Stimulated activated naive B cell treated with anti-CD40 and anti-IgM and Interleukin-4, amounts not matched to agents 10 μg/mL and 1 μg/mL and 100 μg/mL, for 72 hours (primary cell): ENCODE results near the gene BEND5.

Experiments used
- ATAC-seq, 2 donors: fragments of 150-1000 bp; cut with Tn5 transposase; replicated peaks; 2 replicates each; pipeline ENCODE4 v1.10.0; 2021; ENCODE audit warnings: moderate library complexity in 1 of 2
- DNase-seq: peaks from one replicate; pipeline ENCODE4 v3.0.0; 2021
- H3K27ac Mint-ChIP-seq: one replicate; pipeline ENCODE4 v1.8.0; 2022; ENCODE audit warnings: mild to moderate bottlenecking, mixed read lengths
- H3K27me3 Mint-ChIP-seq, 2 donors: one replicate each; pipeline ENCODE4 v1.8.0; 2022; ENCODE audit warnings: mixed read lengths in 2 of 2
- H3K36me3 Mint-ChIP-seq, 2 donors: one replicate each; pipeline ENCODE4 v1.8.0; 2022; ENCODE audit warnings: mixed read lengths in 2 of 2, mild to moderate bottlenecking in 1 of 2
- H3K4me1 Mint-ChIP-seq, 2 donors: one replicate each; pipeline ENCODE4 v1.8.0; 2022; ENCODE audit warnings: mixed read lengths in 2 of 2, mild to moderate bottlenecking in 1 of 2
- H3K4me3 Mint-ChIP-seq, 2 donors: one replicate each; pipeline ENCODE4 v1.8.0; 2022; ENCODE audit warnings: mild to moderate bottlenecking in 2 of 2, mixed read lengths in 2 of 2, moderate library complexity in 1 of 2
- H3K9me3 Mint-ChIP-seq, 2 donors: one replicate each; pipeline ENCODE4 v1.8.0; 2022; ENCODE audit warnings: mixed read lengths in 2 of 2, mild to moderate bottlenecking in 1 of 2

The BEND5 gene, protein sequence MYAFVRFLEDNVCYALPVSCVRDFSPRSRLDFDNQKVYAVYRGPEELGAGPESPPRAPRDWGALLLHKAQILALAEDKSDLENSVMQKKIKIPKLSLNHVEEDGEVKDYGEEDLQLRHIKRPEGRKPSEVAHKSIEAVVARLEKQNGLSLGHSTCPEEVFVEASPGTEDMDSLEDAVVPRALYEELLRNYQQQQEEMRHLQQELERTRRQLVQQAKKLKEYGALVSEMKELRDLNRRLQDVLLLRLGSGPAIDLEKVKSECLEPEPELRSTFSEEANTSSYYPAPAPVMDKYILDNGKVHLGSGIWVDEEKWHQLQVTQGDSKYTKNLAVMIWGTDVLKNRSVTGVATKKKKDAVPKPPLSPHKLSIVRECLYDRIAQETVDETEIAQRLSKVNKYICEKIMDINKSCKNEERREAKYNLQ

DNA sequence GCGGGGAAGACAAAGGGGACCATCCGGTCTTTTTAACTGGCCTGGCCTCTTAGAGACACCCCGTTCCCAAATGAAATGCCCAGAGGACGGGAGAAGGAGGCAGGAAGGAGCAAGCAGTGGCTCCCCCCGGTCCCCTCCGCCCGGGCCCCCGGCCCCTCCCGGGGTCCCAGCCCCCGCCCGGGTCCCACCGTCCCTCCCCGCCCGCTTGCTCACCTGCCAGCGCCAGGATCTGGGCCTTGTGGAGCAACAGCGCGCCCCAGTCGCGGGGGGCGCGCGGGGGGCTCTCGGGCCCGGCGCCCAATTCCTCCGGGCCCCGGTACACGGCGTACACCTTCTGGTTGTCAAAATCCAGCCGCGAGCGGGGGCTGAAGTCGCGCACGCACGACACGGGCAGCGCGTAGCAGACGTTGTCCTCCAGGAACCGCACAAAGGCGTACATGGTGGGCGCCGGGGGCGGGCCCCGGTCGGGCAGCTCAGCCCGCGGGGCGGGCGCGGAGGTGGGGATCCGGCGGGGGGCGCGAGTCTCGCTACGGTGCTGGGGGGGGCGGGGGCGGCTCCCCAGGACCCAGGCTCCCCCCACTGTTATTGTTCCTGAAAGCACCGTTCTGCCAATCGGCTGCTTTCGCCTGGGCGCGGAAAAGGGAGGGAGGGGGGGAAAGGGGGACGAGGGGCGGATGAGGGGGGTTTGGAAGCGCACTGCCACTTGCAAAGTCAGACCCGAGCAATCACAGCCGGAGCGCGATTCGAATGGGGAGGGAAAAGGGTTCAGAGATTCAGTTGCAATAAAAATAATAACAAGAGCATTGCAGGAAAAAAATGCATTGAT is at the start of gene BEND5:
TSS of gene BEND5 (minus strand) at position 499 of the 826 bp plus-strand sequence. CDS start at position 439, 60 bp downstream.
- Mint-ChIP-seq H3K9me3 (no peaks in the 10 kb centered on the region), H3K4me1 (peaks cover 49 to 60% of the 10 kb centered on the region in 2 donors), H3K27ac (peak within 1 kb of the TSS; percentile 93), H3K36me3 (peaks cover 10 to 28% of the 10 kb centered on the region in 2 donors), H3K4me3 (peak within 1 kb of the TSS; percentile 91 to 94), H3K27me3 (no peaks in the 10 kb centered on the region)
- DNase-seq, result peak; percentile 62
- peak; percentile 72 to 79 for ATAC-seq

DNA sequence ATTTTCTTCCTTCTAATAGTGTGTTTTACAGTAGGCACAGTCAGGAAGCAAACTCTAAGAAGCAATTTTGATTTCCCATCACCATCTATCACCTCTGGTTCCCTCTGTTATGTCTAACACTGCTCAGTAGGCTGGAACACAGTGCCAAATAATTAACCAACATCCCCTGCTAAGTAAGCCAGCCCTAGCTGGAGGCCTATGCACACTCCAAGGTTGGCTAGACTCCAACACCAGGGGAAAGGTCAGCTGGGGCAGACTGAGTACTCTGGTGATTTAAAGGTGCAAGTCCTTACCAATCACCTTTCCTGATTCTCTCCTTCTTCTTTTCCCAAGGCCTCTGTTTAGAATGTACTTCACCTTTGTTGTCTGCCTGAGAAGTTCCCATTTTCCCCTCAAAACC is 46.5 kb upstream of the BEND5 start:
- Mint-ChIP-seq H3K9me3 (no peaks in the 10 kb centered on the region), H3K4me1 (no peaks in the 10 kb centered on the region), H3K4me3 (no peak overlapping the region), H3K27me3 (peaks cover 0 to 5% of the 10 kb centered on the region in 2 donors), H3K27ac (no peak overlapping the region), H3K36me3 (no peaks in the 10 kb centered on the region)
- peak; percentile 44 to 55 for ATAC-seq
- DNase-seq, result no peak

DNA sequence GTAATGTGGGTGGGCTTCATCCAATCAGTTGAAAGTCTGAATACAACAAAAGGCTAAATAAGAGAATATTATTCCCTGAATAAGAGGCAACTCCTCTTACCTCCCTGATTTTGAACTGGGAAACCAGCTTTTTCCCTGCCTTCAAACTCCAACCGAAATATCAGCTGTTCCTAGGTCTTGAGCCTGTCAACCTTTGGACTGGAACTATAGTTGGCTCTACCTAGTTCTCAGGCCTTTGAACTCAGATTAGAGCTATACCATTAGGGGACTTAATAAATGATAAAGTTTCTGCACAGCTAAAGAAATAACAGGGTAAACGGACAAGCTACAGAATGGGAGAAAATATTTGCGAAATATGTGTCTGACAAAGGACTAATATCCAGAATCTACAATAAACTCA is 43.8 kb upstream of the BEND5 start:
- H3K4me3 Mint-ChIP-seq, result no peak overlapping the region
- H3K36me3 Mint-ChIP-seq, result no peaks in the 10 kb centered on the region
- peaks cover 11 to 23% of the 10 kb centered on the region in 2 donors for H3K4me1 Mint-ChIP-seq
- ATAC-seq, result no peak
- no peaks in the 10 kb centered on the region for H3K27me3 Mint-ChIP-seq
- H3K27ac Mint-ChIP-seq, result no peak overlapping the region
- no peaks in the 10 kb centered on the region for H3K9me3 Mint-ChIP-seq
- no peak for DNase-seq

DNA sequence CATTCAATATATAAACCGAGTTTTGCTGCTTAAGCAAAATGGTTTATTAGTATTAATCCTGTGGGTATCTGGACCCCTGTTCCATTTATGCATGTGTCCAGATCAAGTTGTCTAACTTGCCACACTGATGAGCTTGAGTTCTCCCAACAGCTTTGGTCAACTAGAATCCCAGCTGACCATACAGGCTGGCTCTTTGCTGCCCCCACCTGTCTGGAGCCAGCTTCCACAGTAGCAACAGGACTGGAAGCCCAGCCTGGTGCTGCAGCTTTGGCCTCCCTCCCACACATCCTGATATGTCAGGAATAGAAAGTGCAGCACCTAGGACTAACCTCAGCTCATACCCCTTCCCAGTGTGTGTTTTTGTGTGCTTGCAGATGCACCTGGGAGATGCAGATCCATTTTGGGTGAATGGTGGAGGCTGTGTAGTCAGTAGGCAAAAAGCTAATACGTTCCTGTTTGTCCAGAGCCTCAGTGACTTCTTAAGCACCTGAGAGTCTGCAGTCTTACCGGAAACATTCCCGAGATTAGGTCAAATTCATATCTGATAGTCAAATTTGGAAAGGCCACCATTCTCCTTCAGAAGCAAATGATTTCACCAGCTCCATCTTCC is 40.9 kb upstream of the BEND5 start:
- no peaks in the 10 kb centered on the region for H3K9me3 Mint-ChIP-seq
- H3K36me3 Mint-ChIP-seq, result no peaks in the 10 kb centered on the region
- H3K4me3 Mint-ChIP-seq, result no peak overlapping the region
- no peaks in the 10 kb centered on the region for H3K27me3 Mint-ChIP-seq
- ATAC-seq, result peak; percentile 88 to 96
- DNase-seq, result peak; percentile 52
- H3K27ac Mint-ChIP-seq, result no peak overlapping the region
- H3K4me1 Mint-ChIP-seq, result peaks cover 22 to 44% of the 10 kb centered on the region in 2 donors

DNA sequence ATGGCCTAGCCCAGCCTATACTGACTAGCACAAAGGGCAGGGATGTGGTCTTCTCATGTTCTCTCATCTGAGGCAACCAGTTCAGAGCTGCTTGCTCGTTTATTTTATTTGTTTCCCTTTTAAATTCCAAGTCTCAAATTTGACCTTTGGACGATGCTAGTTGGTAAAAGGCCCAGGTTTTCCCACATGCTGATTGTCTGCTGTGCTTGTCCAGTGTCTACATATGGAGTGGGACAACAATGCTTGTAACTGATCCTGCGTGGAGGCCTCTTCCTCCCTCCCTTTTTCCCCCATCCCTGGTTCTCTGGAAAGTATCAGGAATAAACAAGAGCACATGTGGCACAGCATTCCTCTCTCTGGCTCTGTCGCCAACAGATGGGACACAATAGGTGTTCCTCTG is 34.0 kb upstream of the BEND5 start:
- H3K4me3 Mint-ChIP-seq, result no peak overlapping the region
- no peak for DNase-seq
- no peaks in the 10 kb centered on the region for H3K36me3 Mint-ChIP-seq
- H3K27ac Mint-ChIP-seq, result no peak overlapping the region
- H3K27me3 Mint-ChIP-seq, result no peaks in the 10 kb centered on the region
- no peak for ATAC-seq
- H3K4me1 Mint-ChIP-seq, result peaks cover 28 to 54% of the 10 kb centered on the region in 2 donors
- no peaks in the 10 kb centered on the region for H3K9me3 Mint-ChIP-seq

DNA sequence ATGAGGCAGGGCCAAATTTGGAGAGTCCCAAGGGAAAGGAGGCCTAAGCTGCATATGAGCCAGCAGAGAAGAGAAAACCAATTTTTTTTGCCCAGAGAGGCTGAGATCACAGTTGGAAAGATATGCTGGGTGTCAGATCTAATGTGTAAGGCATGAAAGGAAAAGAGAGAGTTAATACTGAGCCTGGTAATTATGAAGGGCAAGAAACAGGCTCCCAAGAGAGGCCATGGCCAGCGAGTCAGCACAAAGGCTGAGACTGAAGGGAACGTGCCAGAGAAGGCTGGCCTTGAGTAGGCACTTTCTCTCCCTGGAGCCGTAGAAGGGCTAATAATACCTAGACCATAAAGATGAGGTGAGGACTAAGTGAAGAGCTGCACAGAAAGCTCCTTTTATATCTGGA is 31.8 kb upstream of the BEND5 start:
- ATAC-seq (no peak), DNase-seq (no peak)
- H3K4me1 Mint-ChIP-seq, result peaks cover 29 to 46% of the 10 kb centered on the region in 2 donors
- peaks cover 1 to 5% of the 10 kb centered on the region in 2 donors for H3K9me3 Mint-ChIP-seq
- no peak overlapping the region for H3K27ac Mint-ChIP-seq
- no peaks in the 10 kb centered on the region for H3K36me3 Mint-ChIP-seq
- no peak overlapping the region for H3K4me3 Mint-ChIP-seq
- H3K27me3 Mint-ChIP-seq, result no peaks in the 10 kb centered on the region

DNA sequence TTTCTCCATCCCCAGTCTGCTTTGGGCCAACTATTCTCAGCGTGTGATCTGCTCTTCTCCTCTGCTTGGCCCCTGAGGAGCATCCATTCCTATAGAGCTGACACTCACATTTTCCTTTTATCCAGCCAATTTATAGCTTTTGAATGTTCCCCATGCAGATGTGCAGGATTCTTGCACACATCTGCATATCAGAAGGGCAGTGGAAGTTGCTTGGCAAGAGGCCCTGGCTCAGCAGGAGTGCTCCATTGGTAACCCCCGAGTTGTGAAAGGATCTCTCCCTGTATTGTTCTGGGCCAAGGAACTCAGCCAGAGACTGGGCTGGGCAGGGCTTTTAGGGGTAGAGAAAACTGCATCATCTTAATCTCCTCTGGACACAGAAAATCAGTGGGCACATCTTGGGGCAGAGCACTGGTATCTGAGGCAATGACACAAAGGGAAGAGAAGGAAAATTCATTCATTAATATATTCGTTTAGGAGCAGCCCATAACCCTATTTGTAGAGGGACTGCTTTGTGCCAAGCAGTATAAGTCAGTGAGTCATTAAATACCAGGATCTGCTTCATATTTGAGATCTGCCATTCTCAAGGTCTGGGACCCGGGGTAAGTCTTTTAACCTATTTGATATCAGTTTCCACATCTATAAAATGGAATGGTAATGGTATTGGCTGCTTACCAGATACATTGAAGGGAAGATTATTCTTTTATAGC is 31.0 kb upstream of the BEND5 start:
- Mint-ChIP-seq H3K27ac (no peak overlapping the region), H3K27me3 (no peaks in the 10 kb centered on the region), H3K9me3 (peaks cover 1 to 5% of the 10 kb centered on the region in 2 donors), H3K4me3 (no peak overlapping the region), H3K4me1 (peaks cover 33 to 50% of the 10 kb centered on the region in 2 donors), H3K36me3 (no peaks in the 10 kb centered on the region)
- ATAC-seq, result no peak
- DNase-seq, result no peak

DNA sequence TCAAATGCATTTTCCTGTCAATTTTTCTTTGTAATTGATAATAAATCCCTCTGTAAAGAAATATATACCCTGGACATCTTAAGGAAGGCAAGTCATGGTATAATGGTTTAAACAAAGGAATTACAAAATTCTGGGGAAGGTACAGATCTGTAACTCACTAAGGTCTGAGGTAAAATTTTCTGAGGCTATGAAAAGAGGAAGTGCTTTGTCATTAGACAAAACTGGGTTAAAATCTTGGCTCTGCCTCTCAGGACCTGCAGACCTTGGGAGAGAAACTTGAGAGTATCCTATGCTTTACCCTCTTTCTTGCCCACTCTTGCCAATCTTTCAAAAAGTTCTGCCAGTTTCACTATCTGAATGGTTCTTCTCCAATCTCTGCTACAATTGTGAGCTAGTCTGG is 26.8 kb upstream of the BEND5 start:
- Mint-ChIP-seq H3K4me3 (no peak overlapping the region), H3K4me1 (peaks cover 29 to 53% of the 10 kb centered on the region in 2 donors), H3K36me3 (peaks cover 0 to 5% of the 10 kb centered on the region in 2 donors), H3K27me3 (no peaks in the 10 kb centered on the region), H3K9me3 (peaks cover 3 to 5% of the 10 kb centered on the region in 2 donors), H3K27ac (no peak overlapping the region)
- ATAC-seq, result peak; percentile 65 to 78
- DNase-seq, result no peak

DNA sequence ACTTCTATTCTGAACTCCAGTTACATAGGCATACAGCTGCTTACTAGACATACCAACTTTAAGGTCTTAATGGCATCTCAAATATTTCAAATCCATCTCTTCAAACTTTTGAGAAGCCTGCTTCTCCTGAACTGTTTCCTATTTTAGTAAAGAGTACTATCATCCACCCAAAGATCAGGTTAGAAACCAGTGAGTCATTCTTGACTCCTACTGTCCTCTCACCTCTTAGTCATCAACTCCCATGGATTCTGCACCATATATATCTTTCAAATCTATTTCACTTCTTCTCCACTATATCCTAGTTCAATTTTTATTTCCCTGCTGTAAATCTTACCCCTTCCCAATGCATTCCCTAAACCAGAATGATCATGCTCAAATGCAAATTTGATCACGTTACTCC is 18.1 kb upstream of the BEND5 start:
- H3K4me1 Mint-ChIP-seq, result peaks cover 55 to 89% of the 10 kb centered on the region in 2 donors
- peaks cover 0 to 4% of the 10 kb centered on the region in 2 donors for H3K36me3 Mint-ChIP-seq
- peaks cover 7% of the 10 kb centered on the region in 2 donors for H3K9me3 Mint-ChIP-seq
- DNase-seq, result no peak
- peak overlapping the region; percentile 23 to 26 for H3K4me3 Mint-ChIP-seq
- no peaks in the 10 kb centered on the region for H3K27me3 Mint-ChIP-seq
- H3K27ac Mint-ChIP-seq, result peak overlapping the region; percentile 96
- ATAC-seq, result no peak

DNA sequence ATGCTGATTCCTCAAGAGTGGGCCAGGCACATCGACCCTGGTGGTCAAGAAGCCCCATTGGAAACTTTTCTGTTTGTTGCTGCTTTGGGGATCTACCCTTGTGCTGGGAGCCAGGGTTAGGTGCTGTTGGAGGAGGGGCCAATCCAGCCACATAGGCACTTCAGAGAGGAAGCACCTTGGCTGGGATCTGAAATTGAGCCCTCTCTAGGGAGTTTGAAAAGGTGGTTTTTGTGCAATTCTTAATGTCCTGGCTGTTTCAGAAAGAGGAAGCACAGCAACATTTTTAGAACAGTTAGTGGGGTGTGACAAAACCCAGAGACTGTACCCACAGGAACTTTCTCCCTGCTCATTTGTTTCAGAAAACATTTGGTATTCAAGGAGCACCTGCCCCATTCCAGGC is 17.2 kb upstream of the BEND5 start:
- peak overlapping the region; percentile 96 for H3K27ac Mint-ChIP-seq
- peaks cover 61 to 89% of the 10 kb centered on the region in 2 donors for H3K4me1 Mint-ChIP-seq

DNA sequence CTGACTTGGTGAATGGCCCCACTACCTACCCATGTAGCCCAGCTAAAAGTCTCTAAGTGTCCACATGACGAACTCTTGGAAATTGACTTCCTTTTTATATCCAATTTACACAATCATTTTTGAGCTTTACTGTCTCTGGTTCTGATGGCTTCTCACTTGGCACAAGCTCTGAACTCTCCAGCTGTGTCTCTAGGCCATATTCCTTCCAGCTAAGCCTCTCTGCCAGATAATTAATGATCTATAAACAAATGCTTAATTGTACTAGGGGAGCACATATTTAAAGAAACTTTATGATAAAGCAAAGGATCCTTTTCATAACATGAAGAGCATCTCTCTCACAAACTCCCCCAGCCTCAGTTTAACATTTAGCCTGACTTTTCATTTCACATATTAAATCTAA is 16.3 kb upstream of the BEND5 start:
- DNase-seq (no peak), ATAC-seq (no peak)
- Mint-ChIP-seq H3K27ac (peak overlapping the region; percentile 96), H3K27me3 (no peaks in the 10 kb centered on the region), H3K4me3 (no peak overlapping the region), H3K4me1 (peaks cover 62 to 87% of the 10 kb centered on the region in 2 donors), H3K9me3 (peaks cover 4% of the 10 kb centered on the region in 2 donors), H3K36me3 (no peaks in the 10 kb centered on the region)

More for the DNA sequence above, 17.2 kb upstream of the BEND5 start:
- H3K9me3 Mint-ChIP-seq, result peaks cover 7% of the 10 kb centered on the region in 2 donors
- DNase-seq, result peak; percentile 78
- H3K4me3 Mint-ChIP-seq, result peak overlapping the region; percentile 35 to 73
- H3K27me3 Mint-ChIP-seq, result no peaks in the 10 kb centered on the region
- peaks cover 0 to 4% of the 10 kb centered on the region in 2 donors for H3K36me3 Mint-ChIP-seq
- peak; percentile 84 for ATAC-seq

DNA sequence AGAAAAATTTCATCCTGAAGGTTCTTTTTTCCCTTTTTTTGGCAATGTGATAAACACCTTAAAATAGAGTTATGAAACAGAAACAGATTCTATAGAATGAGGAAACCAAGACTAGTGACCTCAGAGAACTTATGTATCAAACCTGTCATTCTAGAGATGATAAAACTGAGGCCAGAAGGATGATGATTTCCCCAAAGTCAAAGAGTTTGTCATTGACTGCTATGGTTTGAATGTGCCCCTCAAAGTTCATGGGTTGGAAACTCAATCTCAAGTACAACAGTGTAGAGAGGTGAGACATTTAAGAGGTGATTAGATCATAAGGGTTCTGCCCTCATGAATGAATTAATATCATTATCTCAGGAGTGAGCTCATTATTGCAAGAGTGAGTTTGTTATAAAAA is 13.7 kb upstream of the BEND5 start:
- peaks cover 4% of the 10 kb centered on the region in 2 donors for H3K9me3 Mint-ChIP-seq
- H3K27me3 Mint-ChIP-seq, result no peaks in the 10 kb centered on the region
- H3K4me1 Mint-ChIP-seq, result peaks cover 57 to 88% of the 10 kb centered on the region in 2 donors
- H3K27ac Mint-ChIP-seq, result peak overlapping the region; percentile 99
- H3K4me3 Mint-ChIP-seq, result peak overlapping the region; percentile 66 to 68
- peak; percentile 63 to 66 for ATAC-seq
- no peak for DNase-seq
- H3K36me3 Mint-ChIP-seq, result no peaks in the 10 kb centered on the region

DNA sequence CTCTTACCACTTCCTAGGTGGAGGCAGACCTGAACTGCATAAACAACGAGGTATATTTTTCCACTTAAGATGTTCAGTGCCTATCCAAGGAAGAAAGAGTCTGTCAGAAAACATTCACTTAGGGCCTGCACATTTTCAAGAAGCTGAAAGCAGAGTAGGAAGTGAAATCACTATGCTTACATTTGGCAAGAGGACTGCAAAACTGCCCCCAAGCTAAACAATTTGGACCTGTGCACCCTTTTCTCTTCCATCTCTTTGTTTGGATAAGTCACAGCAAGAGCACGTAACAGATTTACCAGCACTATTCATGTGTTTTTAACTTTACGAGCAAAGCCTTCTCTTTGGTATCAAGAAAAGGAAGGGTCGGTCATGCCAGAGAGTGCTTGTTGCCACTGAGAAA is 13.2 kb upstream of the BEND5 start:
- peak overlapping the region; percentile 99 for H3K27ac Mint-ChIP-seq
- peaks cover 3 to 4% of the 10 kb centered on the region in 2 donors for H3K9me3 Mint-ChIP-seq
- DNase-seq (no peak), ATAC-seq (peak; percentile 31 to 39)
- H3K4me1 Mint-ChIP-seq, result peaks cover 59 to 88% of the 10 kb centered on the region in 2 donors
- peak overlapping the region; percentile 66 to 68 for H3K4me3 Mint-ChIP-seq
- no peaks in the 10 kb centered on the region for H3K27me3 Mint-ChIP-seq
- H3K36me3 Mint-ChIP-seq, result peaks cover 0 to 3% of the 10 kb centered on the region in 2 donors
